Common myeloid progenitor, CD34-positive (primary cell): ENCODE results near the gene SUSD1. TPM values are rescaled to one million over a fixed set of nuclear protein-coding genes. Genes with fewer than 3 reads are reported as not detected.

Experiments used
- CTCF ChIA-PET: fragments of 350-600 bp; sonication (Branson Sonifier 250); formaldehyde crosslinking; loops from one replicate; lab custom pipeline; 2021; ENCODE audit warnings: antibody characterized with exemption; lab: Charles Lee
- POLR2A ChIA-PET: fragments of 350-600 bp; sonication (Branson Sonifier 250); formaldehyde crosslinking; loops from one replicate; lab custom pipeline; 2021; ENCODE audit warnings: antibody characterized with exemption; lab: Charles Lee
- DNase-seq, 3 donors: peaks; one replicate each; pipeline versions ENCODE4 v3.0.0 to v3.0.0-alpha.2; 2013
- H3K27ac ChIP-seq, 2 experiments: 1 replicate in 1 of 2; 2 replicates in 1 of 2; pipeline ENCODE4 v1.7.0; 2013; ENCODE audit warnings: inconsistent platforms in 2 of 2, low read length in 2 of 2, mild to moderate bottlenecking in 2 of 2, low read depth in 1 of 2, moderate library complexity in 1 of 2; ENCODE audit not compliant: severe bottlenecking in 2 of 2, insufficient read depth in 1 of 2, poor library complexity in 1 of 2
- H3K27me3 ChIP-seq, 5 experiments: replicated peaks in 2 of 5; 1 replicate in 3 of 5; 2 replicates in 2 of 5; pipeline versions ENCODE4 v1.6.1 to v1.7.0; 2013; ENCODE audit warnings: low read length in 4 of 5, mild to moderate bottlenecking in 2 of 5, moderate library complexity in 2 of 5, inconsistent platforms in 1 of 5; ENCODE audit not compliant: insufficient read depth in 5 of 5, control insufficient read depth in 4 of 5
- H3K36me3 ChIP-seq, 4 experiments: 1 replicate in 2 of 4; 2 replicates in 2 of 4; pipeline versions ENCODE4 v1.6.1 to v1.7.0; 2013; ENCODE audit warnings: low read length in 3 of 4, control low read depth in 1 of 4, mild to moderate bottlenecking in 1 of 4; ENCODE audit not compliant: control insufficient read depth in 4 of 4, insufficient read depth in 4 of 4
- H3K4me1 ChIP-seq, 4 experiments: 1 replicate in 3 of 4; 2 replicates in 1 of 4; pipeline versions ENCODE4 v1.6.1 to v1.7.1; 2013; ENCODE audit warnings: low read length in 3 of 4, mild to moderate bottlenecking in 3 of 4, control low read depth in 1 of 4, inconsistent platforms in 1 of 4, moderate library complexity in 1 of 4; ENCODE audit not compliant: control insufficient read depth in 4 of 4, insufficient read depth in 4 of 4; ENCODE audit errors: control extremely low read depth in 1 of 4
- H3K4me3 ChIP-seq, 7 experiments: 1 replicate in 4 of 7; 2 replicates in 3 of 7; pipeline versions ENCODE4 v1.5.1 to v1.7.0; 2013; ENCODE audit warnings: mild to moderate bottlenecking in 7 of 7, low read length in 6 of 7, moderate library complexity in 6 of 7, inconsistent platforms in 2 of 7, low read depth in 2 of 7, control low read depth in 1 of 7; ENCODE audit not compliant: insufficient read depth in 4 of 7, control insufficient read depth in 1 of 7; ENCODE audit errors: extremely low read depth in 1 of 7
- H3K9me3 ChIP-seq, 5 experiments: 1 replicate in 4 of 5; 2 replicates in 1 of 5; pipeline versions ENCODE4 v1.6.1 to v1.7.1; 2013; ENCODE audit warnings: low read length in 4 of 5, mild to moderate bottlenecking in 2 of 5, inconsistent platforms in 1 of 5, low read depth in 1 of 5, moderate library complexity in 1 of 5; ENCODE audit not compliant: control insufficient read depth in 4 of 5, insufficient read depth in 2 of 5; ENCODE audit errors: control extremely low read depth in 1 of 5
- WGBS: methylation state at CpG from one replicate; pipeline ENCODE4 v1.1.5; 2013; ENCODE audit not compliant: insufficient coverage; 5-methylcytosine and 5-hydroxymethylcytosine counted together
- polyA plus RNA-seq: library from polyadenylated mRNA; unstranded; fragments of 120-200 nt; gene quantifications from one replicate; pipeline ENCODE4 v1.2.1, GENCODE V29; 2013

Gene SUSD1
- polyA plus RNA-seq = 22.0 TPM

GRCh38 chr9:112174965-112175795 lies at the start of gene SUSD1:
Gene SUSD1, minus strand, starts transcription at chr9:112175297. Its CDS starts 62 bp downstream, at chr9:112175235.
- WGBS = 6% methylated on average over 71 of the region's 88 CpGs

GRCh38 chr9:112224401-112225289 lies 49.5 kb upstream of the SUSD1 start:
- POLR2A ChIA-PET = interaction anchor here (0.6 to 1.1 kb wide), 2 partner anchors 10 to 20 kb away, joined by 3 read pairs; no protein-coding TSS in a partner anchor
- H3K36me3 ChIP-seq = peaks cover 28 to 67% (median 45%) of the 10 kb centered on the region in 4 experiments
- H3K27me3 ChIP-seq = no peaks in the 10 kb centered on the region
- CTCF ChIA-PET = interaction anchor here (0.5 to 2.4 kb wide), 6 partner anchors 10 to 464 kb away, joined by 3 to 9 read pairs (median 3); no protein-coding TSS in a partner anchor
- no peaks in the 10 kb centered on the region for H3K9me3 ChIP-seq
- 100% methylated on average over 1 of the region's 4 CpGs for WGBS
- H3K4me3 ChIP-seq = no peak overlapping the region
- H3K27ac ChIP-seq = peak overlapping the region in 1 of 2 experiments; percentile 30
- no peaks in the 10 kb centered on the region for H3K4me1 ChIP-seq
- peak in 1 of 3 donors; percentile 7 for DNase-seq

More at GRCh38 chr9:112174965-112175795, at the start of gene SUSD1:
- peak; percentile 53 to 82 (median 72) for DNase-seq
- Histone ChIP-seq H3K4me3 (peak within 1 kb of the TSS; percentile 44 to 81 (median 65)), H3K27me3 (no peaks in the 10 kb centered on the region), H3K36me3 (peaks cover 0 to 7% (median 2%) of the 10 kb centered on the region in 4 experiments), H3K9me3 (no peaks in the 10 kb centered on the region), H3K27ac (peak within 1 kb of the TSS in 1 of 2 experiments; percentile 79), H3K4me1 (peaks cover 13 to 77% (median 65%) of the 10 kb centered on the region in 4 experiments)
- ChIA-PET CTCF (interaction anchor here (0.6 to 2.4 kb wide), 5 partner anchors 9 to 177 kb away, joined by 3 to 15 read pairs (median 4); no protein-coding TSS in a partner anchor), POLR2A (interaction anchor here (0.6 to 1.6 kb wide), 5 partner anchors 16 to 159 kb away, joined by 3 to 5 read pairs (median 4); partner anchors contain the start of gene PTBP3)

DNA sequence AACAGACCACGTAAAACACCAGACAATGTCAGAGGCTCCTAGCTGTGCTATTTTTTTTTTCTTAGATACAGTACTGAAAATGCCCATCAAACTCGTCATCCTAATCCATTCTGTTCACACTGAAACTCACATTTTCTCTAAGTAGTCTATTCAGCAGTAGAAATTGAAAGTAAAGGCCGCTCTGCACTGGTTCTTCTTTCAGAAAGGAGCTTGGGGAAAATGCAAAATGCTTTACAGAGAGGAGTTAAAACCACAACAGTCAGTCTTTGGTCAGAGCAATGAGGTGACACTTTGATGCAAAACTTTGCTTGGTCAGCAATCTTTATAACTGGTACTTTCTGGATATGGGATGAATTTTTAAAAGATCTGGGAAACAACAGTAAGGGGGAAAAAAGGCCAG lies 43.8 kb upstream of the SUSD1 start:
- 92% methylated on average over 2 of the region's 3 CpGs for WGBS
- CTCF ChIA-PET = interaction anchor here (0.9 to 1.4 kb wide), 2 partner anchors 120 to 142 kb away, joined by 3 read pairs; no protein-coding TSS in a partner anchor
- POLR2A ChIA-PET = no interaction called here

DNA sequence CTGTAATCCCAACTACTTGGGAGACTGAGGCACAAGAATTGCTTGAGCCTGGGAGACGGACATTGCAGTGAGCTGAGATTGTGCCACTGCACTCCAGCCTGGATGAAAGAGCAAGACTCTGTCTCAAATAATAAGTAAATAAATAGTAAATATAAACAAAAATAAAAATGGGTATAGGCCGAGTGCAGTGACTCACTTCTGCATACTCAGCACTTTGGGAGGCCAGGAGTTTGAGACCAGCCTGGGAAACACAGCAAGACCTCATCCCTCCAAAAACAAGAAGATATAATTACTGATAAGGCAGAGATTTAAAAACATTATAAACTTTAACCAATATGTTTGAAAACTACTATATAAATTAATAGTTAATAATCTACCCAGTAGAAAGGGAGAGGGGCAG lies 37.8 kb upstream of the SUSD1 start:
- CTCF ChIA-PET = interaction anchor here (0.7 kb wide), 1 partner anchor 279 kb away, joined by 3 read pairs; no protein-coding TSS in a partner anchor
- Histone ChIP-seq H3K9me3 (peaks cover 3 to 23% (median 13%) of the 10 kb centered on the region in 5 experiments), H3K27ac (no peak overlapping the region), H3K27me3 (no peaks in the 10 kb centered on the region), H3K4me1 (no peaks in the 10 kb centered on the region), H3K36me3 (peaks cover 24 to 55% (median 51%) of the 10 kb centered on the region in 4 experiments), H3K4me3 (no peak overlapping the region)
- no peak for DNase-seq
- WGBS = no CpG with 5 or more reads among the region's 2 CpGs
- POLR2A ChIA-PET = no interaction called here

More for the DNA sequence above, 43.8 kb upstream of the SUSD1 start:
- DNase-seq = no peak
- Histone ChIP-seq H3K4me3 (no peak overlapping the region), H3K27ac (no peak overlapping the region), H3K9me3 (no peaks in the 10 kb centered on the region), H3K4me1 (peaks cover 0 to 8% (median 0%) of the 10 kb centered on the region in 4 experiments), H3K27me3 (no peaks in the 10 kb centered on the region), H3K36me3 (peaks cover 12 to 39% (median 27%) of the 10 kb centered on the region in 4 experiments)

- no peak overlapping the region for H3K27ac ChIP-seq
- CTCF ChIA-PET = interaction anchor here (0.6 to 1.6 kb wide), 2 partner anchors 10 to 42 kb away, joined by 3 to 4 read pairs; no protein-coding TSS in a partner anchor
- no peak for DNase-seq
- H3K4me1 ChIP-seq = no peaks in the 10 kb centered on the region
- POLR2A ChIA-PET = no interaction called here
- no peak overlapping the region for H3K4me3 ChIP-seq
- peaks cover 3 to 40% (median 15%) of the 10 kb centered on the region in 5 experiments for H3K9me3 ChIP-seq
- H3K27me3 ChIP-seq = no peaks in the 10 kb centered on the region
- H3K36me3 ChIP-seq = peaks cover 22 to 60% (median 42%) of the 10 kb centered on the region in 4 experiments
- 100% methylated on average over 1 of the region's 1 CpG for WGBS
Measured at GRCh38 chr9:112207451-112207850, 32.4 kb upstream of the SUSD1 start.

GRCh38 chr9:112203536-112203935 lies 28.4 kb upstream of the SUSD1 start:
- no peak for DNase-seq
- H3K27me3 ChIP-seq = no peaks in the 10 kb centered on the region
- H3K4me1 ChIP-seq = no peaks in the 10 kb centered on the region
- no peak overlapping the region for H3K27ac ChIP-seq
- no CpG with 5 or more reads among the region's 2 CpGs for WGBS
- ChIA-PET POLR2A (no interaction called here), CTCF (no interaction called here)
- H3K4me3 ChIP-seq = no peak overlapping the region
- peaks cover 8 to 27% (median 18%) of the 10 kb centered on the region in 4 experiments for H3K36me3 ChIP-seq
- H3K9me3 ChIP-seq = peaks cover 1 to 24% (median 9%) of the 10 kb centered on the region in 5 experiments
